ENCODE data around the gene TMEM86B.
"Not testable (repeated sequence)": the region's sequence is repeated elsewhere in the genome, so short reads cannot be mapped to it uniquely, and the experiment has no call there.

TMEM86B gene

GRCh38 chr19:55216461-55217198 is 11.9 kb downstream of the TMEM86B start:
- DNase-seq = peak; percentile 85

DNA sequence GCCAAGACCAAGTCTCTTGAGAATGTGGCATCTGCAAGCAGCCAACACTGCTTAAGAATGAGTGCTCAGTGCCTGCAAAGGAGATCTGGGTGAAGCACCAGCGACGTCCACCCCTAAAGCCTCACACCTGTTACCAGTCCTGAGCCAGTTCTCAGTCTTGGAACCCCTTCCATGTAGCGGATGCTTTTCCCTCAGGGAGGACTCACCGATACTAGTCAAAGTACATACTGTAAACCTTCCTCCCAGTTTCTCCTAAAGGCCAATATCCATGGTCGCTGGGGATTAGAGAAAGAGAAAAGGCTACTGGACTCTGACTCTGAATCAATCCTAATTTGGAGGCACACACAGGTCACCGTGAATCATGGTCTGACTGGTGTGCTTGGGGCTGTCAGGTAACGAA is 15.0 kb downstream of the TMEM86B start:
- DNase-seq = no peak

GRCh38 chr19:55212447-55212846 is 16.1 kb downstream of the TMEM86B start:
- no peak for DNase-seq

- no peak for DNase-seq
Measured at GRCh38 chr19:55209693-55210472, 18.7 kb downstream of the TMEM86B start.

DNA sequence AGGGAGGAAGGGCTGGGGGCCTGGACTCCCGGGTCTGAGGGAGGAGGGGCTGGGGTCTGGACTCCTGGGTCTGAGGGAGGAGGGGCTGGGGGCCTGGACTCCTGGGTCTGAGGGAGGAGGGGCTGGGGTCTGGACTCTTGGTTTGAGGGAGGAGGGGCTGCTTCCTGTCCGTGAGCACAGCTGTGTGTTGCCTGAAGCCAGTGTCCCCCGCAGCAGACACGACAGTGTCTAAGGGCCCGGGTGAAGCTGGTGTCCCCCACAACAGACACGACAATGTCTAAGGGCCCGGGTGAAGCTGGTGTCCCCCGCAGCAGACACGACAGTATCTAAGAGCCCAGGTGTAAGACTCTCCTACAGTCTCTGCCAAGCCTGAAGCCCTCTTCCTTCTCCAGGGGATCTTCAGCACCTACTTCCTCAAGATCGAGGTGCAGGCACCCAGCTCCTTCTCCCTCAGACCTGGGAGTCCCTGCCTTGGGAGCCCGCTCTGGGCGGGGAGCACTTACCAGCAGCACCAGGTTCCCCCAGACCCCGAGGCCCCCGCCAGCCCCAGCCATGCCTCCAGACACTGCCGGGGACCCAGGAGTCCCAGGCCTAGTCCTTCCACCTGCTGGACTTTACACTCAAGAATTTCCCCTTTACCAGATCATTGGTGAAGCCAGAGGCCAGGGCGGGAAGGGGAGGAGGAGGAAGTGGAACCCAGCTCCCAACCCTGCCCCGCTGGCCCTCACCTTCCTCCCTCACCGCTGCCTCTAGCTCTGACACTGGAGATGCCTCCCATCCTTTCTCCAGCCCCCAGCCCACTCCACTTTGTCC is 19.5 kb downstream of the TMEM86B start, which contains the start of gene PTPRH:
Gene PTPRH (minus strand): TSS at position 622 of the 813 bp plus-strand sequence. CDS start 68 bp downstream, at position 554.
- no peak for DNase-seq

DNA sequence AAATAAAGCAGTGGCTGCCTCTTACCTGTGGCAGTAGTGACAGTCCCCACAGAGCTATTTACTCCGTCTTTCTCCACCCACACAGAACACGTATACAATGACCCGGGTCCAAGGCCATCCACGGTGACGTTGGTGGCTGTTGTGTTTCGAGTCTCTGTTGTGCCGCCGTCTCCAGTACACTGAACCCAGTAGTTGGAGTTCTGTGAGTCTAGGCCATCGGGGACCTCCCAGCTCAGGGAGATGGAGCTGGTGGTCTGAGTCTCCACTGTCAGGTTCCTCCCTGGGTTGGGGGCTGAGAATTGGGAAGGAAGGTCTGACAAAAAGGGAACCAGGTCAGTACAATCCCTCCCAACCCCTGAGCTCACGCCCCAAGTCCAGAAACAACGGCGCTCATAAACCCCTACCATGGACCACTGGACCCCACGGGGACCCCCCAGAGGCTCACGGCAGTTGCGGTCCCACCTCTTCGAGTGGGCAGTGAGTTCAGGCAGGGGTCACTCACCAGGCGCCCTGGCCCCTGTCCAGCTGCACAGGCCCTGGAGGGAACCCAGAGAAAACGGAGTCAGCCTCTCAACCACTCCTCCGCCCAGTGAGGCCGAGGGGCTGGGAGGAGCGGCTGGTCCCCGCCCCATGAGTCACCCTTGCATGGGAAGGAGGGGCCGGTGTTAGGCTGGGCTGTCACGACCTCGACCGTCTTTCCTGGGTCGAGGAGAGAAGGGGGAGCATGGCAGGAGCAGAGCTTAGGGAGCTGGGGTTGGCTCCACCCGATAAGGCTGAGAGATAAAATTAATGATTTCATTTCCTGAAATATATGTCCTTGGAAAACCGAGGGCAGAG is 21.7 kb downstream of the TMEM86B start:
- peak; percentile 70 for DNase-seq

DNA sequence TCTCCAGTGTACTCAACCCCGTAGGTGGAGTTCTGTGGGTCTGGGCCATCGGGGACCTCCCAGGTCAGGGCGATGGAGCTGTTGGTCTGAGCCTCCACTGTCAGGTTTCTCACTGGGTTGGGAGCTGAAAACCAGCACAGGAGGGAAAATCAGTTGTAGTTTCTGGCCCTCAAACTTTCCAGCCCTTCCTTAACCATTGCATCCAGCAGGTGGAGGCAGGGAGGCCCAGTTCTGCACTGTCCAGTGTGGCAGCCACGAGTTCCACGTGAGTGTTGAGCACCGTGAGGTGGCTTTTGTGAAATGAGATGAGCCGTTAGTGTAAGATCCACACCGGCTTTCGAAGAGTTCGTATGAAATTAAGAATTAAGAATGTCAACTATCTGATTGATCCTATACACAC is 26.4 kb downstream of the TMEM86B start:
- not testable (repeated sequence) for DNase-seq

- no peak for DNase-seq
Measured at GRCh38 chr19:55199620-55200204, 28.9 kb downstream of the TMEM86B start.

GRCh38 chr19:55198651-55199050 is 29.9 kb downstream of the TMEM86B start:
- no peak for DNase-seq

DNA sequence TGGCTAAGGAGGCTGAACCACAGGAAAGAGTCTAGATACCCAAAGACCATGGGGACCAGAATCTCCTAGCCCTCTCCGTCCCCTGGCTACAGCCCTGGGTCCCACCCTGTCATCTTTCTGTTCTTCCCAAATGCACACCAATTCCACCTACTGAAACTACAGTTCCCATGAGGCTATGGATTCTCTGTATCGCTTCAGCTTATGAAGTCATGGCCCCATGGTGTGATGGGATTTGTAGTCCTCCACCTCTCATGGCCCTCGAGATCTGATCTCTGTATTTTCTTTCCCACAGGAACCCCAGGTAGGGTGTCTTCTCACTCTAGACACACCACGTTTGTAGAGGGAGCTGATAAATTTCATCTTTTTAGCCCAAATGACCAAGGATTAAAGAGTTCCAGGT is 31.0 kb downstream of the TMEM86B start:
- DNase-seq = no peak

- no peak for DNase-seq
Measured at GRCh38 chr19:55196803-55197202, 31.8 kb downstream of the TMEM86B start.

- no peak for DNase-seq
Measured at GRCh38 chr19:55193481-55193880, 35.1 kb downstream of the TMEM86B start.

DNA sequence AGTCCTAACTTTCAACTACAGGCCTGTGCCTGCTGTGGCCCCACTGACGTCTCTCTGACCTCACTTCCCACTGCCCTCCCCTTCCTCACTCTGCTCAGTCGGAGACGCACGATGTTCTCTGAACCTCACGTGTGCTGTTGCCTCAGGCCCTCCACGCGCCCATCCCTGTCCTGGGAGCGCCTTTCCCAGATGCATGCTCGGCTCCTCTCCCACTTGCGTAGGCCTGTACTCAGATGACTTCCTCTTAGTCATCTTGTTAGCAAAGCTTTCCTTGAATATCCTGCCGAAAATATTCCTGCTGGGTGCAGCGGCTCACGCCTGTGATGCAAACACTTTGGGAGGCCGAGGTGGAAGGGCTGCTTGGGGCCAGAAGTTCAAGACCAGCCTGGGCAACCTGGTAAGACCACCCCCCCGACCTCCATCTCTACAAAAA is 39.1 kb downstream of the TMEM86B start:
- no peak for DNase-seq

GRCh38 chr19:55188625-55189024 is 39.9 kb downstream of the TMEM86B start:
- DNase-seq = no peak

DNA sequence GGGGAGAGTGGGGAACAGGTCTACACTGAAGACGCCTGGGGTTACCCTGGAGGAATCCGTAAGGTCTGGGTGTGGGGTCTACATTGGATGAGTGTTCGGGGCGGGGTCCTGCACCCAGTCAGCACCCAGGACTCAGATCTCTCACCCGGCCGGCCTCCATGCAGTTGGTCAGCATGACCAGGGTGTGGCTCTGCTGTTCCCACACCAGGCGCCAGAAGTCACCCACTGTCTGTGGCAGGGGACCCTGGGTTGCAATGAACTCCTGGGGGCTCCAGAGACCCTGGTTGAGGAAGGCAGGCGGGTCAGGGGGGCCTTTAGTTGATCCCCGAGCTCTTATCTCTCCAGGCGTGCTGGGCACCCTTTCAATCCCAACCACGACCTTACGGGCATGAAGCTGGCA is 42.5 kb downstream of the TMEM86B start:
- DNase-seq = no peak

DNA sequence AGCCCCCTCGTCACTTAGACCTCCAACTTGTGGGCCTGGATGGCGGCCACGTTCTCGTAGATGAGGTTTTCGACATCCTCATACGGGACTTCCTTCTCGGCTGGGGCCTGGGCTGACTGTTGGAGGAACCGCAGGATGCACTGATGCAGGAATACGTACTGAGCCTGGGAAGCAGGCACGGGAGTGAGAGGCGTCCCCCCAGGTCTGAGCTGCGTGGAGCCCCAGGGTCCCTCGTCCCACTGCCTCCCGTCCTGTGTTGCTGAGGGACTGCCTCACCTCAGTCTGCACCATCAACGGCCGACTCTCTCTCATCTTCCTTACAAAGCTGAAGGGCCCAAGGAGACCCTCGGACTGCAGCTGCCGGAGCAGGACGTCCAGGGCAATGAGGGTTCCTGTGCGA is 46.8 kb downstream of the TMEM86B start:
- DNase-seq = no peak

DNA sequence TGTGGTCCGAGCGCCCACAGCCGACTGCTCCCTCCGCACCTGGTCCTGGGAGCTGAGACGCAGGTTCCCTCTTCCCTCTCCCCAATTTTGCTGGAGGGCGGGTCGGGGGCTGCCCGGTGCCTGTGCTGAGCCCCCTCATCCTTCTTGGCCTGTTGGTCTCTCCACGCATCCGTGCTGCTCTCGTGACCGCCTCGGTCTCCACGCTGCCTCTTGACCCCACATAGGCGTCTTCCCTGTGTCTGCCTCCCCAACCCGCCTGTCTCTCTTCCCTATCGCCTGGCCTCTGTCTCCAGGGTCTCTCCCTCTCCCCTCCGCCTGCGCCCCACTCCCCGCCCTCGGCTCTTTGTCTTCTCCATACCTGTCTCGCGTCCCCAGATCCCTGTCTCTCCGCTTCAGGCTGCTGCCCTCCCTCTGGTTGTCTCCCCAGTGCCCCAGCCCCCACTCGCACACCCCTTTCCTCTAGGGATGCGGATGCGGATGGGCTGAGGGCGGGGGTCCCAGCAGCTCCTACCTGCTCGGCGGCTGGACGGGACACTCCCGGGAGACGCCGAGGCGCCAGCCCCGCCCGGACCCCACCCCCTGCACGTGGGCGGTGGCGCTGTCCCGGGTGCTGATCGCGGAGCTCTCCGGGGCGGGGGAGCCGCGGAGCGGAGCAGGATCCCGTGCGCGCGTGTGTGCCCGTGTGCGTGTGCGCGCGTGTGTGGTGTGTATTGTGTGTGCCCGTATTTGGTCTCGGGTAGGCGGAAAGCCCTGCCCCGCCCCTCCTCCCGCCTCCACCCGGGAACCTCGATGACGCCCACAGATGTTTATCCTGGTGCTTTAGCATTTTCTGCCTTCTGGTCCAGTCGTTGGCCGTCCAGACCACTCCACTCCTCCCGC is 48.7 kb downstream of the TMEM86B start, which contains the start of gene SYT5:
Gene SYT5 (minus strand): TSS at position 684 of the 879 bp plus-strand sequence. CDS start 1,248 bp downstream, outside the sequence.
- no peak for DNase-seq

- peak; percentile 83 for DNase-seq
Measured at GRCh38 chr19:55178781-55179599, 49.6 kb downstream of the TMEM86B start.
